Keratinocyte (primary cell): Measurements from ENCODE around the gene LGALS12.

Experiments used
- EZH2 ChIP-seq: IDR thresholded peaks from one replicate; pipeline ENCODE4 v1.6.1; 2012; ENCODE audit warnings: inconsistent platforms, mild to moderate bottlenecking, low read length, moderate library complexity
- TF ChIP-seq, protein P1 (sequence below), 3 experiments: IDR thresholded peaks in 1 of 3; conservative IDR thresholded peaks in 1 of 3; optimal IDR thresholded peaks in 1 of 3; 2 replicates in 2 of 3; 3 replicates in 1 of 3; pipeline versions ENCODE3 to v1.5.1; 2011; ENCODE audit warnings: low read length in 3 of 3, mild to moderate bottlenecking in 3 of 3, moderate library complexity in 2 of 3, control low read depth in 1 of 3, inconsistent platforms in 1 of 3; ENCODE audit not compliant: insufficient read depth in 2 of 3; ENCODE audit errors: extremely low read depth in 1 of 3

DNA sequence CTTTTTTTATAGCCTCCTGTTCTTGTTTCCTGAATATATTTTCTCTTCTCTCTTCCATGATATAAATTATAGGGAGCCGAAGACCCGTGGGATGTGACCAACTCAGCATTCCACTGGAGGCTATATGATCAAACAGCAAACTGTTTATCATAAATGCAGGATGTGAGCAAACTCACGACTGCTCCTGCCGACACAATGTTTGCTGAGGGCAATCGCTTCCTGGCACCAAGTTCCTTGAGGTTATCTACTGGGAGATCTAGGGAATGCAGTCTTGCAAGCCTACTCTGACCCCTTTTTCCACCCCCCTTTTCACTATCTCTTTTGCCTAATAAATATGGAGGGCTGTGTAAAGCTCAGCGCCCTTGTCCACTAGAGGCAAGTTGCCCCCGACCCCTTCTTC is 17.3 kb downstream of the LGALS12 start:
- TF ChIP-seq, protein P1, sequence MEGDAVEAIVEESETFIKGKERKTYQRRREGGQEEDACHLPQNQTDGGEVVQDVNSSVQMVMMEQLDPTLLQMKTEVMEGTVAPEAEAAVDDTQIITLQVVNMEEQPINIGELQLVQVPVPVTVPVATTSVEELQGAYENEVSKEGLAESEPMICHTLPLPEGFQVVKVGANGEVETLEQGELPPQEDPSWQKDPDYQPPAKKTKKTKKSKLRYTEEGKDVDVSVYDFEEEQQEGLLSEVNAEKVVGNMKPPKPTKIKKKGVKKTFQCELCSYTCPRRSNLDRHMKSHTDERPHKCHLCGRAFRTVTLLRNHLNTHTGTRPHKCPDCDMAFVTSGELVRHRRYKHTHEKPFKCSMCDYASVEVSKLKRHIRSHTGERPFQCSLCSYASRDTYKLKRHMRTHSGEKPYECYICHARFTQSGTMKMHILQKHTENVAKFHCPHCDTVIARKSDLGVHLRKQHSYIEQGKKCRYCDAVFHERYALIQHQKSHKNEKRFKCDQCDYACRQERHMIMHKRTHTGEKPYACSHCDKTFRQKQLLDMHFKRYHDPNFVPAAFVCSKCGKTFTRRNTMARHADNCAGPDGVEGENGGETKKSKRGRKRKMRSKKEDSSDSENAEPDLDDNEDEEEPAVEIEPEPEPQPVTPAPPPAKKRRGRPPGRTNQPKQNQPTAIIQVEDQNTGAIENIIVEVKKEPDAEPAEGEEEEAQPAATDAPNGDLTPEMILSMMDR (optimal IDR thresholded peaks at IDR 0.05 in 1 of 3, IDR thresholded peaks at IDR 0.05 in 1 of 3, conservative IDR thresholded peaks at IDR 0.05 in 1 of 3; ENCODE audit: extremely low read depth in 1 of 3, insufficient read depth in 2 of 3, low read length in 3 of 3) = no peak
- TF ChIP-seq EZH2 = no peak
